HepG2 (cell line): ENCODE data around the gene KRTAP10-5. TPM values are rescaled to one million over a fixed set of nuclear protein-coding genes. Genes with fewer than 3 reads are reported as not detected.

Experiments used
- ATAC-seq: fragments of 200-7000 bp; cut with Tn5 transposase; 3 replicates; pipeline ENCODE4 v1.9.1; 2020; ENCODE audit warnings: mild to moderate bottlenecking, moderate library complexity
- BruUV-seq: library from RNA; stranded (reverse); fragments of 400-500 nt; replicated peaks from 2 replicates; lab custom pipeline; 2021; lab: Mats Ljungman, UMichigan
- CTCF ChIA-PET: fragments of 300-600 bp; formaldehyde crosslinking; extraction: SDS; loops from one replicate; lab custom pipeline; 2021; ENCODE audit warnings: low total read pairs, inconsistent platforms, low intra/inter-chr PET ratio; lab: Yijun Ruan, JAX
- POLR2A ChIA-PET: fragments of 350-600 bp; sonication (Branson Sonifier 250); formaldehyde crosslinking; loops from one replicate; lab custom pipeline; 2020; ENCODE audit warnings: antibody characterized with exemption, inconsistent platforms; lab: Yijun Ruan, JAX
- DNase-seq: peaks from one replicate; pipeline ENCODE4 v3.0.0-alpha.2; 2015; ENCODE audit warnings: low spot score
- FAIRE-seq: peaks from 3 replicates; lab custom pipeline; 2011; peaks lifted over from hg19 to GRCh38; lab: Jason Lieb, UNC
- H2AFZ ChIP-seq: one replicate; pipeline ENCODE4 v1.6.1; 2011; ENCODE audit warnings: low read length, inconsistent platforms
- H3K27ac ChIP-seq: fragments of 300-600 bp; 3 replicates; pipeline ENCODE4 v1.8.0; 2011; ENCODE audit warnings: mixed run types, mild to moderate bottlenecking, mixed read lengths, low read length, inconsistent platforms; ENCODE audit not compliant: insufficient read depth; ENCODE audit errors: extremely low read length
- H3K27me3 ChIP-seq, 2 experiments: fragments of 200-600 bp in 1 of 2; 2 replicates in 1 of 2; 3 replicates in 1 of 2; pipeline versions ENCODE4 v1.6.0 to v1.8.0; 2011; ENCODE audit warnings: low read length in 2 of 2, mild to moderate bottlenecking in 2 of 2, moderate library complexity in 2 of 2, inconsistent platforms in 1 of 2; ENCODE audit not compliant: insufficient read depth in 2 of 2, control insufficient read depth in 1 of 2
- H3K36me3 ChIP-seq, 2 experiments: fragments of 200-600 bp in 1 of 2; replicated peaks in 1 of 2; 2 replicates in 1 of 2; 3 replicates in 1 of 2; pipeline versions ENCODE4 v1.5.1 to v1.8.0; 2011; ENCODE audit warnings: low read length in 2 of 2, inconsistent platforms in 1 of 2; ENCODE audit not compliant: insufficient read depth in 2 of 2, control insufficient read depth in 1 of 2
- H3K4me1 ChIP-seq: 2 replicates; pipeline ENCODE4 v1.5.1; 2012; ENCODE audit warnings: low read length, inconsistent platforms; ENCODE audit not compliant: insufficient read depth
- H3K4me2 ChIP-seq: 2 replicates; pipeline ENCODE4 v1.6.0; 2011; ENCODE audit warnings: low read depth, low read length, inconsistent platforms
- H3K4me3 ChIP-seq, 3 experiments: fragments of 200-600 bp in 1 of 3; sonication (generic), shearing (Covaris generic) in 1 of 3; replicated peaks in 1 of 3; 2 replicates each; pipeline ENCODE4 v1.5.1; 2011 to 2016; ENCODE audit warnings: low read length in 3 of 3, inconsistent platforms in 2 of 3, low read depth in 2 of 3, mild to moderate bottlenecking in 2 of 3, control low read depth in 1 of 3, mixed read lengths in 1 of 3; ENCODE audit not compliant: insufficient read depth in 1 of 3
- H3K79me2 ChIP-seq: one replicate; pipeline ENCODE4 v1.6.1; 2011; ENCODE audit warnings: low read length, inconsistent platforms; ENCODE audit not compliant: insufficient read depth
- H3K9ac ChIP-seq: 2 replicates; pipeline ENCODE4 v1.6.0; 2011; ENCODE audit warnings: mild to moderate bottlenecking, low read depth, low read length, inconsistent platforms; ENCODE audit not compliant: insufficient read depth
- H3K9me3 ChIP-seq: 2 replicates; pipeline ENCODE4 v1.5.1; 2012; ENCODE audit warnings: mild to moderate bottlenecking, low read length
- H4K20me1 ChIP-seq: 2 replicates; pipeline ENCODE4 v1.6.0; 2011; ENCODE audit warnings: inconsistent platforms, mild to moderate bottlenecking, low read length, moderate library complexity; ENCODE audit not compliant: insufficient read depth
- AGO1 ChIP-seq: fragments of 200-400 bp; formaldehyde crosslinking; IDR thresholded peaks from 2 replicates; pipeline ENCODE4 v1.6.1; 2017; ENCODE audit warnings: mild to moderate bottlenecking, low read depth, low read length, moderate library complexity; ENCODE audit not compliant: poor library complexity, severe bottlenecking
- ATRX ChIP-seq: sonication (generic); formaldehyde crosslinking; IDR thresholded peaks from 2 replicates; pipeline ENCODE4 v1.4.0; 2020; ENCODE audit warnings: missing genetic modification reagents, borderline replicate concordance
- EED ChIP-seq: sonication (generic); formaldehyde crosslinking; IDR thresholded peaks from 2 replicates; pipeline ENCODE4 v1.5.0; 2020; ENCODE audit warnings: mild to moderate bottlenecking, missing genetic modification reagents
- FOXA1 ChIP-seq, 2 experiments: fragments of 450-650 bp in 1 of 2; sonication (generic) in 1 of 2; formaldehyde crosslinking in 1 of 2; IDR thresholded peaks; 2 replicates each; pipeline versions ENCODE4 v1.4.0 to v1.6.1; 2016 to 2020; ENCODE audit warnings: missing genetic modification reagents in 1 of 2
- GZF1 ChIP-seq: sonication (generic); formaldehyde crosslinking; IDR thresholded peaks from 2 replicates; pipeline ENCODE4 v1.5.1; 2020; ENCODE audit warnings: mild to moderate bottlenecking, missing genetic modification reagents
- HMGA1 ChIP-seq: sonication (generic); formaldehyde crosslinking; conservative IDR thresholded peaks from 2 replicates; pipeline ENCODE4 v1.4.0; 2020; ENCODE audit warnings: missing genetic modification reagents
- HNF4A ChIP-seq: sonication (generic); formaldehyde crosslinking; IDR thresholded peaks from 2 replicates; pipeline ENCODE4 v1.4.0; 2020; ENCODE audit warnings: missing genetic modification reagents
- HOXA7 ChIP-seq: sonication (generic); formaldehyde crosslinking; IDR thresholded peaks from 2 replicates; pipeline ENCODE4 v1.8.1; 2022; ENCODE audit warnings: mild to moderate bottlenecking, missing genetic modification reagents, moderate library complexity
- NONO ChIP-seq, 2 experiments: fragments of 450-650 bp in 1 of 2; sonication (generic) in 1 of 2; formaldehyde crosslinking in 1 of 2; IDR thresholded peaks in 1 of 2; conservative IDR thresholded peaks in 1 of 2; 2 replicates each; pipeline versions ENCODE4 v1.6.1 to v1.8.0; 2017 to 2022; ENCODE audit warnings: mild to moderate bottlenecking in 1 of 2, missing genetic modification reagents in 1 of 2, moderate library complexity in 1 of 2
- PHF21A ChIP-seq: sonication (generic); formaldehyde crosslinking; IDR thresholded peaks from 2 replicates; pipeline ENCODE4 v1.5.0; 2020; ENCODE audit warnings: mild to moderate bottlenecking, missing genetic modification reagents
- POLR2G ChIP-seq: fragments of 200-400 bp; formaldehyde crosslinking; IDR thresholded peaks from 2 replicates; pipeline ENCODE4 v1.6.1; 2018; ENCODE audit warnings: mild to moderate bottlenecking, low read depth, low read length, moderate library complexity
- ZBTB33 ChIP-seq: sonication (generic); formaldehyde crosslinking; IDR thresholded peaks from 2 replicates; pipeline ENCODE4 v1.4.0; 2020; ENCODE audit warnings: missing genetic modification reagents
- ZNF773 ChIP-seq: sonication (generic); formaldehyde crosslinking; IDR thresholded peaks from 2 replicates; pipeline ENCODE4 v1.4.0; 2020; ENCODE audit warnings: missing genetic modification reagents, borderline replicate concordance
- ZNF784 ChIP-seq: sonication (generic); formaldehyde crosslinking; IDR thresholded peaks from 2 replicates; pipeline ENCODE4 v1.5.1; 2020; ENCODE audit warnings: missing genetic modification reagents, mild to moderate bottlenecking, borderline replicate concordance
- WGBS: methylation state at CpG from one replicate; pipeline ENCODE4 v1.1.6; 2017; ENCODE audit warnings: low lambda C conversion rate; 5-methylcytosine and 5-hydroxymethylcytosine counted together
- in situ Hi-C: cut with HindIII; loops from 2 replicates; pipeline ENCODE4 v1.10.0; 2017; ENCODE audit warnings: low pct_unique_long_range_greater_than_20kb; ENCODE audit not compliant: extremely low pct_ligation_motif_present
- intact Hi-C: fragments of 100-400 bp; cut with micrococcal nuclease; formaldehyde crosslinking; loops from one replicate; pipeline ENCODE4 v1.10.0; 2022; ENCODE audit not compliant: unreplicated experiment
- polyA plus RNA-seq, 8 experiments: library from polyadenylated mRNA; depleted of rRNA in 3 of 8; stranded (reverse) in 7 of 8; unstranded in 1 of 8; fragments of >200 nt; fragmentation: Illumina TruSeq in 4 of 8; extraction: Trizol in 4 of 8; gene quantifications; 2 replicates each; pipeline versions ENCODE4 v1.2.1 to v1.2.3, GENCODE V29; 2011 to 2016; ENCODE audit warnings: low read depth in 4 of 8, missing spikeins in 1 of 8, mixed read lengths in 1 of 8; ENCODE audit not compliant: insufficient read depth in 1 of 8
- total RNA-seq, 5 experiments: library from RNA; depleted of rRNA; stranded (reverse); fragments of >200 nt; fragmentation: Illumina TruSeq; extraction: Trizol; gene quantifications; 2 replicates each; pipeline ENCODE4 v1.2.3, GENCODE V29; 2016; ENCODE audit warnings: low read depth in 1 of 5

Gene KRTAP10-5
- total and polyA plus RNA-seq, 2 of the 13 experiments (the other 11 are each of a cell fraction or from before 2014, with no cell fraction given): not detected

GRCh38 chr21:44572959-44573583, 7.3 kb downstream of the KRTAP10-5 start (continued):
- TF ChIP-seq GZF1 (CRISPR knock-in tag): no peak

- no peak for ATAC-seq
- no peak overlapping the region for H3K9ac ChIP-seq
- H3K4me1 ChIP-seq: peaks cover 32% of the 10 kb centered on the region
- POLR2A ChIA-PET: no interaction called here
- no peak for DNase-seq
- intact Hi-C loops: no loop called here
- H4K20me1 ChIP-seq: no peaks in the 10 kb centered on the region
- in situ Hi-C loops: no loop called here
- no TSS peak for BruUV-seq
- no peak overlapping the region for H3K4me3 ChIP-seq
- no peaks in the 10 kb centered on the region; a peak in 1 of 5 replicates for H3K27me3 ChIP-seq
- H3K36me3 ChIP-seq: no peaks in the 10 kb centered on the region
- TF ChIP-seq HNF4A (CRISPR knock-in tag) (no peak), ZNF773 (CRISPR knock-in tag) (no peak), HOXA7 (CRISPR knock-in tag) (no peak), AGO1 (no peak), HMGA1 (no peak), NONO (IDR thresholded peaks at IDR 0.05) (no peak), NONO (CRISPR knock-in tag; conservative IDR thresholded peaks at IDR 0.05) (no peak), PHF21A (no peak), ATRX (CRISPR knock-in tag) (no peak), POLR2G (no peak), ZNF784 (no peak), ZBTB33 (CRISPR knock-in tag) (no peak), FOXA1 (IDR thresholded peaks at IDR 0.05) (no peak), FOXA1 (CRISPR knock-in tag; IDR thresholded peaks at IDR 0.05) (no peak), EED (CRISPR knock-in tag) (no peak)
- no peak overlapping the region for H2AFZ ChIP-seq
- WGBS: 83% methylated on average over 29 of the region's 40 CpGs
- H3K79me2 ChIP-seq: no peaks in the 10 kb centered on the region
- no peak overlapping the region for H3K4me2 ChIP-seq
- H3K27ac ChIP-seq: no peak overlapping the region
- peaks cover 14% of the 10 kb centered on the region for H3K9me3 ChIP-seq
- CTCF ChIA-PET: no interaction called here
- FAIRE-seq: no peak
Observed at GRCh38 chr21:44571844-44572782, 8.3 kb downstream of the KRTAP10-5 start.
